Measurements from ENCODE around the gene SFTPA1. TPM values are rescaled to one million over a fixed set of nuclear protein-coding genes. Genes with fewer than 3 reads are reported as not detected.

The SFTPA1 gene
- not detected in 5 replicates for total RNA-seq (2022; extraction: Qiagen RNA extraction; ENCODE audit: low read depth)

DNA sequence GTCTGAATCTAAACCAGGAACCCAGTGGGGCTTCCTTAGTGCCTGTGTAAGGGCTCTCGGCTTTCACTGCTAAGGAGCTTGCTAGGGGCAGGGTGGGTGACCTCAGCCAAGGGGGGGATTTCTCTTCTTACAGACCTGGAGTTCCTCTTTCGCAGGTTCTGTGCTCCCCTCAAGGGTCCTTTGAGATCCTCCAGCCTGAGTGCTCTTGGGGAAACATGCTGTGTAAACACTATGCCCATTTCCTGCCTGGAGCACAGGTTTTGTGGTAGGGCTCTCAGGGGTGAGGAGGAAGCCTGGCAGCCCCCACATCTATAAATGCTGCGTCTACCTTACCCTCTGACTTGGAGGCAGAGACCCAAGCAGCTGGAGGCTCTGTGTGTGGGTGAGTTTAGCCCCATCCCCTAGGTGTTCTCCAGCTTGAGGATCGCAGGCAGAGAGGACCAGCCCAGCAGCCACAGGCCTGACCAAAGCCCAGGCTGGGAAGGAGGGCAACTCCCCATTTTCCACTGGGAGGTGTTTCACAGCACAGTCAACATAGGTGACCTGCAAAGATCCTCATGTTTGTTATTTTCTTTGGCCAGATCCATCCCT, at the start of gene SFTPA1:
Gene SFTPA1 (plus strand): TSS at position 339 of the 591 bp plus-strand sequence. CDS start 887 bp downstream, outside the sequence.

Other genes starting within 250 kb of the SFTPA1 start
- gene ZCCHC24, start 165.3 kb upstream of the SFTPA1 start, total RNA-seq (2022; extraction: Qiagen RNA extraction; ENCODE audit: low read depth): 2.5 to 4.7 TPM (median 4.0 TPM) in 5 replicates
- 1.9 to 8.3 TPM (median 2.2 TPM) in 5 replicates for gene EIF5AL1, start 98.4 kb upstream of the SFTPA1 start, total RNA-seq (2022; extraction: Qiagen RNA extraction; ENCODE audit: low read depth)
- gene SFTPA2, start 50.5 kb upstream of the SFTPA1 start, total RNA-seq (2022; extraction: Qiagen RNA extraction; ENCODE audit: low read depth): not detected in 5 replicates
- gene NUTM2B, start 92.3 kb downstream of the SFTPA1 start, total RNA-seq (2022; extraction: Qiagen RNA extraction; ENCODE audit: low read depth): 0.37 to 0.55 TPM (median 0.52 TPM) in 4 of 5 replicates, not detected in the other
- gene NUTM2E, start 215.8 kb downstream of the SFTPA1 start, total RNA-seq (2022; extraction: Qiagen RNA extraction; ENCODE audit: low read depth): 0.25 to 0.90 TPM (median 0.31 TPM) in 5 replicates